AG04449 (cell line): ENCODE data around the gene MS4A1.

Source experiments
- CTCF ChIA-PET: fragments of 350-600 bp; formaldehyde crosslinking; extraction: SDS; loops from one replicate; lab custom pipeline; 2021; ENCODE audit warnings: antibody characterized with exemption; lab: Yijun Ruan, JAX
- POLR2A ChIA-PET: fragments of 400-600, 350-600 bp; formaldehyde crosslinking; extraction: SDS; loops from one replicate; lab custom pipeline; 2020; ENCODE audit warnings: antibody characterized with exemption, inconsistent platforms; lab: Yijun Ruan, JAX
- DNase-seq: peaks from one replicate; pipeline ENCODE4 v3.0.0-alpha.2; 2010; ENCODE audit warnings: low read depth, low spot score
- H3K4me3 ChIP-seq: 2 replicates; pipeline ENCODE4 v1.5.1; 2011; ENCODE audit warnings: low read depth, mild to moderate bottlenecking, control low read depth, low read length
- CTCF ChIP-seq: IDR thresholded peaks from one replicate; pipeline ENCODE4 v1.5.1; 2011; ENCODE audit warnings: mild to moderate bottlenecking, moderate library complexity, low read length, control low read depth, inconsistent platforms; ENCODE audit not compliant: insufficient read depth; ENCODE audit errors: missing control alignments

MS4A1 gene

DNA sequence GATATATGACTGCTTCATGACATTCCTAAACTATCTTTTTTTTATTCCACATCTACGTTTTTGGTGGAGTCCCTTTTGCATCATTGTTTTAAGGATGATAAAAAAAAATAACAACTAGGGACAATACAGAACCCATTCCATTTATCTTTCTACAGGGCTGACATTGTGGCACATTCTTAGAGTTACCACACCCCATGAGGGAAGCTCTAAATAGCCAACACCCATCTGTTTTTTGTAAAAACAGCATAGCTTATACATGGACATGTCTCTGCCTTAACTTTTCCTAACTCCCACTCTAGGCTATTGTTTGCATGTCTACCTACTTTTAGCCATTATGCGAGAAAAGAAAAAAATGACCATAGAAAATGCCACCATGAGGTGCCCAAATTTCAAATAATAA, 13.2 kb downstream of the MS4A1 start:
- DNase-seq: no peak
- ChIA-PET CTCF (no interaction called here), POLR2A (no interaction called here)
- no peak for TF ChIP-seq CTCF
- H3K4me3 ChIP-seq: no peak overlapping the region

GRCh38 chr11:60469723-60470122, 14.1 kb downstream of the MS4A1 start:
- H3K4me3 ChIP-seq: no peak overlapping the region
- no peak for TF ChIP-seq CTCF
- POLR2A ChIA-PET: no interaction called here
- no peak for DNase-seq
- CTCF ChIA-PET: no interaction called here

DNA sequence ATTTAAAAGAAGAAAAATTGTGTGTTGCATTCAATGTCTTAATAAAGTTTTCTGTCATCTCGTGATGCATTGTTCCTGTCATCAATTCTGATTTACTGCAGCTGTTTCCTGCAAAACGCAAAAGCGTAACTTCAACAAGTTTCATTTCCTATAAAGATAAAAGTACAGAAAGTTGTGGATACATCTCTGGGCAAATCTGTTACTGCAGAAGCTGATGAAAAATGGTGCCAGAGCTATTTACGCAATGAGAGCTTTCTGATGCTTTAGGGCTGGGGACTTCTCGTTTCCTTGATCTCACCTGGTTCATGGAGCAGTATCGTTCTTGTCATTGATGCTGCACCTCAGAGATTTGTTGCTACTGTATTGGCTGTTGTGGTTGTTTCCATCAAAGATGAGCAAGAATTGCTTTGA, 21.4 kb downstream of the MS4A1 start:
- DNase-seq: no peak
- H3K4me3 ChIP-seq: no peak overlapping the region
- CTCF ChIA-PET: no interaction called here
- POLR2A ChIA-PET: no interaction called here
- TF ChIP-seq CTCF: no peak

- no peak for TF ChIP-seq CTCF
- DNase-seq: no peak
- no peak overlapping the region for H3K4me3 ChIP-seq
- ChIA-PET POLR2A (no interaction called here), CTCF (no interaction called here)
Observed at GRCh38 chr11:60482361-60482760, 26.7 kb downstream of the MS4A1 start.

- H3K4me3 ChIP-seq: no peak overlapping the region
- TF ChIP-seq CTCF: no peak
- ChIA-PET POLR2A (no interaction called here), CTCF (no interaction called here)
- DNase-seq: no peak
Observed at GRCh38 chr11:60485987-60486386, 30.3 kb downstream of the MS4A1 start.

DNA sequence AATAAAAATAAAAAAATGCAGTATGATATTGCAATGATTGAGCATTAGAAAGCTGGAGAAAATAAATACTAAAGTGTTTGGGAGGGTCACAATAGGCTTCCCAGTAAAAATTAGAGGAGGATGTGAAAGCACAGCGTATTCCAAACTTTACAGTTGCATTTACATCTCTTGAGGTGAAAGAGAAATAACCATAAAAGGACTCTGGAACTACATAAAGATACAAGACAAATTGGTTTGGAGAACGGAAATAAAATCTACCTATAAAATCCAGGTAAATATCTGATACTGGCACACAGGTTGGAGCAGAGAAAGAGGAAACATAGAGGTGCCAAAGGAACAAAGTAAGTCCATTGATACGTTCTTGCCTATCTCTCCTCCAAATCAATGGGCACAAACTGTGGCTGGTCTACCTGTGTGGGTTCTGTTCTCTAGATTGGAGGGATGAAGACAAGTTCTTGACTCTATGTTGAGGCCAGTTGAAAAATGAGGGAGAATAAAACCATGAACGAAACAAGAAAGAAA, 36.9 kb downstream of the MS4A1 start, which contains the start of gene MS4A12:
TSS of gene MS4A12 (plus strand) at position 291 of the 522 bp plus-strand sequence. CDS start 4,541 bp downstream, outside the sequence.
- no peak for TF ChIP-seq CTCF
- CTCF ChIA-PET: no interaction called here
- POLR2A ChIA-PET: no interaction called here
- H3K4me3 ChIP-seq: no peak within 1 kb of the TSS
- DNase-seq: no peak
